Hypothalamus (tissue), 51 donors: ENCODE data around the gene ZCCHC24.
A peak's percentile ranks its signal among the peaks of the same experiment; 100 is the strongest.

Experiments used
- DNase-seq, 51 donors: peaks; one replicate each; lab custom pipeline; 2025; lab: John Stamatoyannopoulos, UW

Gene ZCCHC24

DNA sequence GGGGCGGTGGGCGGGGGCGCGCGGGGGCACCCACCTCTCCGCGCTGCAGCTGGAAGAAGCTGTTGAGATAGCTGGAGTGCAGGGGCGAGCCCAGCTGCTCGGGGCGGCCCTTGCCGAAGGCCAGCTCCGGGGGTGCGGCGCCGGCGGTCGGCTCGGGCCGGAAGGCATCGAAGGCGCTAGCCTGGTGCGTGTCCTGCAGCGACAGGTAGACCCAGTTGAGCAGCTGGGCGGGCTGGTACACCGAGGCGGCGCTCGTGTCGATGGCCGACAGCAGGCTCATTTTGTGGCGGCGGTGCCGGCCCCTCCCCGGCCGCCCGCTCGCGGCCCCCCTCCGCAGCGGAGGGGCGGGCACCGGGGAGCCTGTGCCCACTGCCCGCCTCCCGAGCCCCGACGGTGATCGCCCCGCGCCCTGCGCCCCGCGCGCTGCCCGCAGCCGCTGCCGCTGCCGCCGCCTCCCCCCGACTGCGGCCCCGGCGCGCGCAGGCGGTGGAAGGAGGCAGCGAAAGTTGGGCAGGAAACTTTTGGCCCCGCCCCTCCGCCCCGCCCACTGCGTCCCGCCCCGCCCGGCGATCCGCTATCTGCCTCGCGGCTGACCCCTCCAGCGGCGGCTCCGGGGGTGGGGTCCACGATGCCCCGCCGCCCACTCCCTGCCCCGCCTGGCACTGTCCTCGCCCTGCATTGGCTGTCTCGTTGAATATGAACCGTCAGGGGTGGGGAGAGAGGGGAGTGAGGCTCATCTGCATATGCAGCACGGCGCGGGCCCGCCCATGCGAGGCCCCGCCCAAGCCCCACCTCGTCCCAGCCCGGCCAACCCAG, at the start of gene ZCCHC24:
Gene ZCCHC24 (minus strand): TSS at position 464 of the 816 bp plus-strand sequence. CDS start 184 bp downstream, at position 280.
- peak; percentile 49 to 99 (median 96) for DNase-seq

GRCh38 chr10:79493806-79494205, 48.4 kb upstream of the ZCCHC24 start:
- DNase-seq = no peak

- no peak for DNase-seq
Measured at GRCh38 chr10:79492839-79493238, 47.4 kb upstream of the ZCCHC24 start.

- DNase-seq = no peak
Measured at GRCh38 chr10:79492256-79492655, 46.8 kb upstream of the ZCCHC24 start.

DNA sequence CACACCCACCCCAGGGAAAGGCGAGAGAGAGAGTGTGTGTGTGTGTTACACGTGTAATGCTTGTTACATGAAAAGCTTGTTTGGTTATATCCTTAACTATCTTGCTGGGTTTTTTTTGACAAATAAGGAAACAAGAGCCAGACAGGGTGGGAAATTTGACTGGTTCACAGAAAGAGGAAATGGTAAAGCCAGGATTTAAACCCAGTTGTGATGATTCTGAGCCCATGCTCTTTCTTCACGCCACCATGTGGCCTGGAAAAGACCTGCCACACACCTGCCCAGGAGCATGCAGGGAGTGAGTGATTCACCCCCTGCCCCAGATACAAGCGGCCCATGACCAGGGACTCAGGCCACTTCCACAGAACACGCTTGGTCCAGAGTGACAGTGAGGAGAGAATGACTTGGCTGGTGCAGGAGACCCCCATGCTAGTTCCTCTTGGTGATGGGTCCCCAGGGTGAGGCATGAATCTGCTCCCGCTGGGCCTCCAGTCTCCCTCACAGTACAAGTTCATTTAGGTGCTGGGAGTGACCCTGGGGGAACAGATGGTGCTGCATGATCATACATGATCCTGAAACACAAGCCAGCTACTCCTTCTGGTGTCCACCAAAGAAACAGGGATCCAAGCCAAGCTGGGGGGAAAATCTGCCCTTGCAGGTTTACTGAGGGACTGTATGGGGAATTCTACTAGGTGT, 45.9 kb upstream of the ZCCHC24 start:
- no peak for DNase-seq

DNA sequence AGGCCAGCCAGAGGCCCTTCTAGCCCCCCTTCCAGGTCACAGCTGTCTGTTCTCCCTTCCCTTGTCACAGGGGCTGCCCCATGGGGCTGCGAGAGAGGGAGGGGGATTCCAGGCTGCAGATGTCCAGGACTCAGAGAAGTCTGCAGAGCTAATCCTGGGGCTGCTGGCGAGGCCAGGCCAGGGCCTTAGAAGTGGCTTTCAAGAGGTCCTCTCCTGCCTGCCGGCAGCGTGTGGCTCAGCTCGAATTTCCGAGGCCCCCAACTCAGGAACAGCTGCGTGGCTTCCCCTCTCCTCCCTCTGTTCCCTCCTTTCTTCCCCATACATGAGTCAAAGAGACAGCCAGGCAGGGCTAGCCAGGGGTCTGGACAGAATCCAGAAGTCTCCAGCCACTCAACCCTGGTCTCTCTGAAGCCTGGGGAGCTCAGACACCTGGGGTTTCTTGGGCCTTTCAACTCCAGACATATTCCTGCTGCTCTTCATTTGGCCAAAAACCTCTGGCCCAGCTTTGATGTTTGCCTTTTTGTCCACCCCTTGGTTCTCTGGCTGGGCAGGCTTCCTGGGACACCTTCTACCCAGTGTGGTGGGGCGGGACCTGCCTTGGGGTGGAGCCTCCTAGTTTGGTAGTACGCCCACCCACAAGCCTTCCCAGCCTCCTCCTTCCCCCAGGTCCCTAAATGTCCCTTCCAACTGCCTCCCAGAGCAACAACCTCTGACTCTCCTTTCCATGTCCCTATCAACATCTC, 45.1 kb upstream of the ZCCHC24 start:
- DNase-seq = peak in 1 of 51 donors; percentile 8

GRCh38 chr10:79488870-79489269, 43.4 kb upstream of the ZCCHC24 start:
- DNase-seq = no peak

DNA sequence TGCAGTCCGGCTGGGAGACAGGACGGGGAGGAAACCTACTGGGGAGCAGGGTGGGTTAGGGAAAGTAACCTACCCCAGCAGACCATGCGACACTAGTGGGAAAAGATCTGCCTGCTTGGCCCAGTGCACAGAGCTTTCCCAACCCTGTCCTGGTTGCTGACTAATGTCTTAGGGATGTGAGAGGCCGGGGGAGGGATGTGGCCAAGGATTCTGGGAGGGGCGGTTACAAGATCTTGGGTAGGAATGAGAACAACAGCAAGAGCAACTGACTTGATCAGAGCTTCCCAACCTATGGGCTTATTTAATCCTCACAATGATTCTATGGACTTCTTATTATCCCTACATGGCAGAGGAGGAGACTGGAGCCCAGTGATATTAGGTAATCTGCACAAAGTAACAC, 42.9 kb upstream of the ZCCHC24 start:
- no peak for DNase-seq

- peak in 15 of 51 donors; percentile 6 to 35 (median 14) for DNase-seq
Measured at GRCh38 chr10:79487296-79488194, 42.1 kb upstream of the ZCCHC24 start.

DNA sequence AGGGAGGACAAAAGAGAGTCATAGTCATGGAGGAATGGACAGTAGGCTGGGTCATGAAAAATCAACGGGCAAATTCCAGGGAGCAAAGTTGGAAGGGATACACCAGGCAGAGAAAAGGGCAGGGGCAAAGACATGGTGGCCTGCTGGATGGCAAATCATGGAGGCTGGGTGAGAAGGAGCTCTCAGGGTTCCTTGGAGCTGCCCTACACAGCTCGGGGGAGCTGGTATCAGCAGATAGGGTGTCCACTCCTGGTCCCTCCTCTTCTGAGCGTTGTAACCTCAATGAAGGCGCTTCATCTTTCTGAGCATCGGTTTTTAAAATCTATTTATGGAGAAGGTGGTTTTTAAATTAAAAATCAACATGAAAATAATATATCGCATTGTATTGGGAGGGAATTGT, 39.1 kb upstream of the ZCCHC24 start:
- DNase-seq = no peak

DNA sequence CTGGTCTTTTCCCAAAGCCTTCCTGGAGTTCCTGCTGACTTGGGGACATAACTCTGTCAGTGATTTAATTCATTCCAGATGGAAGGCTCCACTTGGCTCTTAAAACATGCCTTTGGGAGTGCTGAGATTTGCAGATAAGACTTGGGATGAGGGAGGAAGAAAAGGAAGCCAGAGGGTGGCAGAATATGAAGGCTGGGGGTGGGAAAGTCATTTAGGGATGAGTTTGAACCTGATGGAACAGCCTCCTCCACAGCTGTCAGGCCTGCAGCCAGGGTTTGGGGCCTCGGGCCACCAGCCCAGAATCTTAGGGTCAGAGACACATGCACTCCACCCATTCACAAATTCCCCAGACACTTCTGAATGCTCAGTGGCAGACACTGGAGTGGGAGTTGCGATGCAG, 38.5 kb upstream of the ZCCHC24 start:
- no peak for DNase-seq

DNA sequence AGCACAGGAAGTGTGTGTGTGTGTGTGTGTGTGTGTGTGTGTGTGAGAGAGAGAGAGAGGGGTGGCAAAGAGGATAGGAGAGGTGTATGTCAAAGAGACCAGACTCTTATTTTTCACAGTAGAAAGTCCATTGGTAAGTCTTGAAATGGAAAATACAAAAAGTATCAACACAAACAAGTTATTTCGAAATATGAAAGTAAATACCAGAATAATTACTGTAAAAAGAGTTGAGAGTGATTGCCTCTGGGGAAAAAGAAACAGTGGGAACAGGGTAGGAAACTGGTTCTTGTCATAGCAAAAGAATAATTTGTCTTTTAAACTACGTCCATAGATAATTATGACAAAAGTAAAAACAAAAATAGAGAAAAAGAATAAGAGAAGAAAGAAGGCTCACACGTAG, 37.9 kb upstream of the ZCCHC24 start:
- no peak for DNase-seq

DNA sequence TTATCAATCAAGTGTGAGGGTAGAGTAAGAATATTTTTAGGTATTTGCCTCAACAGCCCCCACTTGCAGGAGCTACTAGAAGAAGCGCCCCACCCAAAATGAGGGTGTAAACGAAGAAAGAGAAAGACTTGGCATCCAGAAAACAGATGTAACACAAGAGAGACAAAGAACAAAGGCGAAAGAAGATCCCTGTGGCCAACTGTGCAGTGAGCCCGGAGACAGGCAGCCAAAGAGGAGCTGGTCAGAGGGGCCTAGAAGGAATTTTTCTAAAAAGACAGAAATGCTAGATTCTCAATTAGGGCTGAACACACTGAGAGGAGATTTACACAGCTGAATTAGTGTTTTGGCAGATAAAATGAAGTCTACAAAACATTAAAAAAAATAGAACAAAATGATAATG, 37.3 kb upstream of the ZCCHC24 start:
- DNase-seq = no peak

DNA sequence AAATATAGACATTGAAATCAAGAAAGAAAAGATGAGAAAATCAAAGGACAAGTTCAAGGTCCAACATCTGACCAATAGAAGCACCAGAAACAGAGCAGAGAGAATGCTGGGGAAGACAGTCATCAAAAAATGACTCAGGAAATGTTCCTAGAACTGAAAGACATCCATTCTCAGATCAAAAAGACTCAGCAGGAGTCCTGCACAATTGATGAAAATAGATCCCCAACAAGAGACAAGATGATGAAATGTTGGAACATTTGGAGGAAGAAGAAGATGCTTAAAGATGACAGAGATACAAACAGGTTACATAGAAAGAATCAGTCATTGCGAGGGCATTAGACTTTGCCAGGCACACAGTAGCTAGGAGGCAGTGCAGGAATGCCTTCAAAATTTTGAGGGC, 36.9 kb upstream of the ZCCHC24 start:
- no peak for DNase-seq

DNA sequence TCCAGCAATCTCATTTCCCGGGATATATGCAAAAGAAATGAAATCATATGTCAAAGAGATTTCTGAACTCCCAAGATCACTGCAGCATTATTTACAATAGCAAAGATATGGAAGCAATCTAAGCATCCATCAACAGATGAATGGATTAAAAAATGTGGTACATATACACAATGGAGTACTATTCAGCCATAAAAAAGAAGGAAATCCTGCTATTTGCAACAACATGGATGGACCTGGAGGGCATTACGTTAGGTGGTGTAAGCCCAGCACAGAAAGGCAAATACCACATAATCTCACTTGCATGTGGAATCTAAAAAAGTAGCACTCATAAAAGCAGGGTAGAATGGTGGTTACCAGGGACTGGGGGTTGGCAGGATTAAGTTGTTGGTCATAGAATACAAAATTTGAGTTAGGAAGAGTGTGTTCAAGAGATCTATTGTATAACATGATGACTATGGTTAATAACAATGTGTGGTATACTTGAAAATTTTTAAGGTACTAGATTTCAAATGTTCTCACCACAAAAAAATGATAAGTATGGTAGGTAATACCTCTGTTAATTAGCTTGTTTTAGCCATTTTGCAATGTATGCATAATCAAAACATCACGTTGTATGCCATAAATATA, 34.0 kb upstream of the ZCCHC24 start:
- DNase-seq = no peak

DNA sequence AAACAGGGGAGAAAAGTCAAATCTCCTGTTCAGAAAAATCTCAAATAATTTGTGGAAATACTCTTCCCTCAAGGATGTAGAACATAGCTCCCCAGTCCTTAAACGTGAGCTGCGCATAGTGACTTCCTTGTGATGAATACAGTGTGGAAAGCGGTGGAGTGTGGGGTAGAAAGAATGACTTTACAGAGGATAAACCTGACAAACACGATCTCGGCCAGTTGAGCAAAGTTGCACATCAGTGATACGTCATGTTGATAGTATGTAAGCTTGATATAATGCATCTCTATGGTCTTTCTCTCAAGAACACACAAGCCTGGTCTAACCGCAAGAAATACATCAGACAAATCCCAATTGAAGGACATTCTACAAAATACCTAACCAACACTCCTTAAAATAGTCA, 32.0 kb upstream of the ZCCHC24 start:
- DNase-seq = no peak

- DNase-seq = no peak
Measured at GRCh38 chr10:79476645-79477044, 31.2 kb upstream of the ZCCHC24 start.

GRCh38 chr10:79475877-79476276, 30.5 kb upstream of the ZCCHC24 start:
- no peak for DNase-seq

GRCh38 chr10:79475119-79475653, 29.8 kb upstream of the ZCCHC24 start:
- no peak for DNase-seq
